GM23338 (cell line): ENCODE results near the gene PVR. TPM values are rescaled to one million over a fixed set of nuclear protein-coding genes. Genes with fewer than 3 reads are reported as not detected.

Experiments
- ATAC-seq: fragments of 200-7000 bp; cut with Tn5 transposase; 3 replicates; pipeline ENCODE4 v1.9.1; 2020
- DNase-seq: peaks from one replicate; pipeline ENCODE4 v3.0.0-alpha.2; 2015; ENCODE audit warnings: low spot score
- H2AFZ ChIP-seq: fragments of 200-600 bp; sonication (generic); 2 replicates; pipeline ENCODE4 v1.8.0; 2016; ENCODE audit warnings: antibody characterized with exemption, mild to moderate bottlenecking, moderate library complexity
- H3F3A ChIP-seq: fragments of 200-600 bp; sonication (generic); replicated peaks from 2 replicates; pipeline ENCODE4 v1.8.0; 2017; ENCODE audit warnings: antibody characterized with exemption, mixed run types, low read depth
- H3K27ac ChIP-seq: fragments of 200-600 bp; sonication (generic); 2 replicates; pipeline ENCODE4 v1.6.1; 2016; ENCODE audit warnings: low read depth
- H3K27me3 ChIP-seq: fragments of 200-600 bp; sonication (generic); 2 replicates; pipeline ENCODE4 v1.8.0; 2016; ENCODE audit warnings: mild to moderate bottlenecking, mixed run types, moderate library complexity; ENCODE audit not compliant: insufficient read depth
- H3K36me3 ChIP-seq: fragments of 200-600 bp; sonication (generic); 2 replicates; pipeline ENCODE4 v1.8.0; 2016; ENCODE audit warnings: mild to moderate bottlenecking; ENCODE audit not compliant: insufficient read depth
- H3K4me1 ChIP-seq: fragments of 200-600 bp; sonication (generic); 2 replicates; pipeline ENCODE4 v1.8.0; 2016; ENCODE audit warnings: mild to moderate bottlenecking, moderate library complexity; ENCODE audit not compliant: insufficient read depth
- H3K4me2 ChIP-seq: fragments of 200-600 bp; sonication (generic); 2 replicates; pipeline ENCODE4 v1.7.1; 2017; ENCODE audit warnings: mixed run types
- H3K4me3 ChIP-seq: fragments of 200-600 bp; sonication (generic); 2 replicates; pipeline ENCODE4 v1.6.1; 2016; ENCODE audit warnings: mixed run types
- H3K79me2 ChIP-seq: fragments of 200-600 bp; sonication (generic); replicated peaks from 2 replicates; pipeline ENCODE4 v1.8.0; 2017; ENCODE audit warnings: mild to moderate bottlenecking; ENCODE audit not compliant: insufficient read depth
- H3K9me2 ChIP-seq: fragments of 200-600 bp; sonication (generic); 2 replicates; pipeline ENCODE4 v1.8.0; 2017; ENCODE audit not compliant: insufficient read depth
- H4K20me1 ChIP-seq: fragments of 200-600 bp; sonication (generic); replicated peaks from 2 replicates; pipeline ENCODE4 v1.8.0; 2017; ENCODE audit warnings: mild to moderate bottlenecking; ENCODE audit not compliant: insufficient read depth
- H3K27ac Mint-ChIP-seq: 2 replicates; pipeline ENCODE4 v1.8.0; 2020; ENCODE audit warnings: inconsistent platforms, mild to moderate bottlenecking, moderate library complexity, mixed read lengths
- H3K27me3 Mint-ChIP-seq: 3 replicates; pipeline ENCODE4 v1.8.0; 2022; ENCODE audit warnings: low read depth, mild to moderate bottlenecking, moderate library complexity, mixed read lengths, inconsistent platforms; ENCODE audit not compliant: insufficient read depth, poor library complexity
- H3K36me3 Mint-ChIP-seq: 3 replicates; pipeline ENCODE4 v1.8.0; 2021; ENCODE audit warnings: low read depth, mild to moderate bottlenecking, inconsistent platforms, moderate library complexity, mixed read lengths
- H3K4me1 Mint-ChIP-seq: 3 replicates; pipeline ENCODE4 v1.8.0; 2020; ENCODE audit warnings: mild to moderate bottlenecking, inconsistent platforms, mixed read lengths
- H3K4me3 Mint-ChIP-seq: 3 replicates; pipeline ENCODE4 v1.8.0; 2021; ENCODE audit warnings: moderate library complexity, mild to moderate bottlenecking, inconsistent platforms, mixed read lengths
- H3K9me3 Mint-ChIP-seq: 3 replicates; pipeline ENCODE4 v1.8.0; 2020; ENCODE audit warnings: moderate library complexity, mild to moderate bottlenecking, inconsistent platforms, mixed read lengths
- CREB1 ChIP-seq: fragments of 250-450 bp; sonication (Bioruptor Pico); IDR thresholded peaks from 2 replicates; pipeline ENCODE4 v1.5.0; 2020; ENCODE audit warnings: low read depth, mild to moderate bottlenecking, moderate library complexity
- ETS1 ChIP-seq: IDR thresholded peaks from 2 replicates; pipeline ENCODE4 v1.6.1; 2016; ENCODE audit warnings: antibody characterized with exemption
- EZH2 ChIP-seq: fragments of 200-600 bp; sonication (generic); IDR thresholded peaks from one replicate; pipeline ENCODE4 v1.8.0; 2017; ENCODE audit warnings: antibody characterized with exemption, mild to moderate bottlenecking, low read depth; ENCODE audit not compliant: unreplicated experiment
- EZH2phosphoT487 ChIP-seq: fragments of 200-600 bp; sonication (generic); IDR thresholded peaks from one replicate; pipeline ENCODE4 v1.8.1; 2018; ENCODE audit warnings: antibody characterized with exemption; ENCODE audit not compliant: unreplicated experiment
- NANOG ChIP-seq: IDR thresholded peaks from 2 replicates; pipeline ENCODE4 v1.6.1; 2016; ENCODE audit warnings: antibody characterized with exemption, borderline replicate concordance
- POLR2AphosphoS5 ChIP-seq: IDR thresholded peaks from 2 replicates; pipeline ENCODE4 v1.6.1; 2016; ENCODE audit warnings: antibody characterized with exemption, low read depth
- STAT1 ChIP-seq: IDR thresholded peaks from one replicate; pipeline ENCODE4 v1.6.1; 2016; ENCODE audit warnings: antibody characterized with exemption; ENCODE audit not compliant: unreplicated experiment
- ZNF114 ChIP-seq: fragments of 250-450 bp; sonication (Bioruptor Pico); IDR thresholded peaks from 2 replicates; pipeline ENCODE4 v1.5.0; 2020; ENCODE audit warnings: mild to moderate bottlenecking, moderate library complexity
- ZNF331 ChIP-seq: fragments of 250-450 bp; sonication (Bioruptor Pico); IDR thresholded peaks from 2 replicates; pipeline ENCODE4 v1.5.0; 2020; ENCODE audit warnings: low read depth, mild to moderate bottlenecking, moderate library complexity
- ZNF462 ChIP-seq: fragments of 250-450 bp; sonication (Bioruptor Pico); IDR thresholded peaks from 2 replicates; pipeline ENCODE4 v1.5.0; 2020; ENCODE audit warnings: mild to moderate bottlenecking, moderate library complexity
- polyA plus RNA-seq: library from polyadenylated mRNA; unstranded; fragments of >200 nt; fragmentation: Nextera tagmentation; extraction: Ambion mirVana; gene quantifications from 2 replicates; pipeline ENCODE4 v1.2.1, GENCODE V29; 2016
- total RNA-seq: library from RNA; depleted of rRNA; stranded (reverse); fragments of >200 nt; shearing (Covaris generic); gene quantifications from 2 replicates; pipeline ENCODE4 v1.2.3, GENCODE V29; 2014
- TF ChIP-seq, protein P1 (sequence below): IDR thresholded peaks from one replicate; pipeline ENCODE4 v1.6.1; 2018; ENCODE audit warnings: antibody characterized with exemption; ENCODE audit not compliant: unreplicated experiment

Gene PVR
- total and polyA plus RNA-seq, 2 experiments from 2014 or later: 4.8 to 19.0 TPM

GRCh38 chr19:44636439-44637389, 7.0 kb upstream of the PVR start:
- peaks cover 8% of the 10 kb centered on the region for H3K27me3 Mint-ChIP-seq
- H3K79me2 ChIP-seq: no peaks in the 10 kb centered on the region
- ATAC-seq (no peak), DNase-seq (no peak)
- no peaks in the 10 kb centered on the region; the same call in 2 of the 3 replicates for H3K9me3 Mint-ChIP-seq
- peaks cover 16% of the 10 kb centered on the region; the same call in 2 of the 3 replicates for H3K4me1 Mint-ChIP-seq
- no peaks in the 10 kb centered on the region for H3F3A ChIP-seq
- no peaks in the 10 kb centered on the region for H3K36me3 ChIP-seq
- TF ChIP-seq EZH2phosphoT487 (no peak), ZNF331 (no peak), NANOG (no peak), STAT1 (no peak), EZH2 (no peak)
- no peak overlapping the region for H3K4me2 ChIP-seq
- no peaks in the 10 kb centered on the region for H4K20me1 ChIP-seq
- H3K4me1 ChIP-seq: peaks cover 19% of the 10 kb centered on the region
- no peaks in the 10 kb centered on the region for H3K36me3 Mint-ChIP-seq
- H3K27ac Mint-ChIP-seq: no peak overlapping the region
- no peaks in the 10 kb centered on the region for H3K9me2 ChIP-seq
- no peak overlapping the region for H3K4me3 ChIP-seq
- H3K27ac ChIP-seq: no peak overlapping the region
- H3K27me3 ChIP-seq: no peaks in the 10 kb centered on the region
- H2AFZ ChIP-seq: no peak overlapping the region
- H3K4me3 Mint-ChIP-seq: no peak overlapping the region

GRCh38 chr19:44637390-44637764, 6.3 kb upstream of the PVR start:
- Mint-ChIP-seq H3K9me3 (no peaks in the 10 kb centered on the region; the same call in 2 of the 3 replicates), H3K27ac (no peak overlapping the region), H3K36me3 (no peaks in the 10 kb centered on the region), H3K4me3 (no peak overlapping the region), H3K27me3 (peaks cover 6% of the 10 kb centered on the region), H3K4me1 (peaks cover 16% of the 10 kb centered on the region; the same call in 2 of the 3 replicates)
- Histone ChIP-seq H3K79me2 (no peaks in the 10 kb centered on the region), H3K4me3 (no peak overlapping the region), H3K36me3 (no peaks in the 10 kb centered on the region), H2AFZ (no peak overlapping the region), H3K27me3 (0 out of 2 replicates have a peak, but pooled peaks cover 3% of the 10 kb centered on the region), H3K4me2 (no peak overlapping the region), H3K27ac (no peak overlapping the region), H3K9me2 (no peaks in the 10 kb centered on the region), H3K4me1 (peaks cover 18% of the 10 kb centered on the region), H4K20me1 (no peaks in the 10 kb centered on the region), H3F3A (no peaks in the 10 kb centered on the region)
- DNase-seq (no peak), ATAC-seq (no peak)
- no peak for TF ChIP-seq CREB1 (CRISPR knock-in tag)
- TF ChIP-seq ZNF114 (CRISPR knock-in tag): no peak
- TF ChIP-seq POLR2AphosphoS5: no peak
- no peak for TF ChIP-seq ETS1
- TF ChIP-seq ZNF462 (CRISPR knock-in tag): no peak
- TF ChIP-seq, protein P1, sequence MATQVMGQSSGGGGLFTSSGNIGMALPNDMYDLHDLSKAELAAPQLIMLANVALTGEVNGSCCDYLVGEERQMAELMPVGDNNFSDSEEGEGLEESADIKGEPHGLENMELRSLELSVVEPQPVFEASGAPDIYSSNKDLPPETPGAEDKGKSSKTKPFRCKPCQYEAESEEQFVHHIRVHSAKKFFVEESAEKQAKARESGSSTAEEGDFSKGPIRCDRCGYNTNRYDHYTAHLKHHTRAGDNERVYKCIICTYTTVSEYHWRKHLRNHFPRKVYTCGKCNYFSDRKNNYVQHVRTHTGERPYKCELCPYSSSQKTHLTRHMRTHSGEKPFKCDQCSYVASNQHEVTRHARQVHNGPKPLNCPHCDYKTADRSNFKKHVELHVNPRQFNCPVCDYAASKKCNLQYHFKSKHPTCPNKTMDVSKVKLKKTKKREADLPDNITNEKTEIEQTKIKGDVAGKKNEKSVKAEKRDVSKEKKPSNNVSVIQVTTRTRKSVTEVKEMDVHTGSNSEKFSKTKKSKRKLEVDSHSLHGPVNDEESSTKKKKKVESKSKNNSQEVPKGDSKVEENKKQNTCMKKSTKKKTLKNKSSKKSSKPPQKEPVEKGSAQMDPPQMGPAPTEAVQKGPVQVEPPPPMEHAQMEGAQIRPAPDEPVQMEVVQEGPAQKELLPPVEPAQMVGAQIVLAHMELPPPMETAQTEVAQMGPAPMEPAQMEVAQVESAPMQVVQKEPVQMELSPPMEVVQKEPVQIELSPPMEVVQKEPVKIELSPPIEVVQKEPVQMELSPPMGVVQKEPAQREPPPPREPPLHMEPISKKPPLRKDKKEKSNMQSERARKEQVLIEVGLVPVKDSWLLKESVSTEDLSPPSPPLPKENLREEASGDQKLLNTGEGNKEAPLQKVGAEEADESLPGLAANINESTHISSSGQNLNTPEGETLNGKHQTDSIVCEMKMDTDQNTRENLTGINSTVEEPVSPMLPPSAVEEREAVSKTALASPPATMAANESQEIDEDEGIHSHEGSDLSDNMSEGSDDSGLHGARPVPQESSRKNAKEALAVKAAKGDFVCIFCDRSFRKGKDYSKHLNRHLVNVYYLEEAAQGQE: no peak
